Stimulated activated CD8-positive, alpha-beta memory T cell treated with anti-CD3 and anti-CD28 coated beads, Interleukin-12 subunit alpha, Interleukin-12 subunit beta, amount 100 ng/mL, for 24 hours (primary cell): Measurements from ENCODE around the gene NHERF1.

ENCODE experiments used
- DNase-seq: peaks from one replicate; pipeline ENCODE4 v3.0.0-alpha.2; 2020; ENCODE audit errors: extremely low read depth

NHERF1 gene

GRCh38 chr17:74748529-74749278 lies at the start of gene NHERF1:
Gene NHERF1 (plus strand): TSS chr17:74748628. CDS start chr17:74748847, 219 bp downstream.
- DNase-seq: peak; percentile 90

- no peak for DNase-seq
Measured at GRCh38 chr17:74699236-74699635, 49.2 kb upstream of the NHERF1 start.

GRCh38 chr17:74702116-74702871 lies 46.1 kb upstream of the NHERF1 start:
- DNase-seq: no peak

- DNase-seq: no peak
Measured at GRCh38 chr17:74703311-74703710, 45.1 kb upstream of the NHERF1 start.

GRCh38 chr17:74704544-74704943 lies 43.9 kb upstream of the NHERF1 start:
- no peak for DNase-seq

GRCh38 chr17:74711058-74711824 lies 37.2 kb upstream of the NHERF1 start:
- DNase-seq: no peak

GRCh38 chr17:74712301-74712700 lies 36.1 kb upstream of the NHERF1 start:
- no peak for DNase-seq

- DNase-seq: no peak
Measured at GRCh38 chr17:74712756-74713155, 35.7 kb upstream of the NHERF1 start, which contains the start of gene CD300LF. Gene CD300LF (minus strand): TSS chr17:74712923. CDS start chr17:74712866, 57 bp downstream.

GRCh38 chr17:74713171-74713755 lies 35.2 kb upstream of the NHERF1 start:
- DNase-seq: no peak

- DNase-seq: no peak
Measured at GRCh38 chr17:74715144-74715543, 33.3 kb upstream of the NHERF1 start.

- DNase-seq: no peak
Measured at GRCh38 chr17:74720506-74720905, 27.9 kb upstream of the NHERF1 start.

GRCh38 chr17:74722782-74723181 lies 25.6 kb upstream of the NHERF1 start:
- no peak for DNase-seq

GRCh38 chr17:74723891-74724290 lies 24.5 kb upstream of the NHERF1 start:
- DNase-seq: no peak

- DNase-seq: no peak
Measured at GRCh38 chr17:74725111-74725510, 23.3 kb upstream of the NHERF1 start.

- DNase-seq: no peak
Measured at GRCh38 chr17:74728033-74728701, 20.3 kb upstream of the NHERF1 start.

GRCh38 chr17:74728702-74729075 lies 19.7 kb upstream of the NHERF1 start:
- DNase-seq: no peak

GRCh38 chr17:74729368-74729767 lies 19.1 kb upstream of the NHERF1 start:
- DNase-seq: no peak

GRCh38 chr17:74729866-74730265 lies 18.6 kb upstream of the NHERF1 start:
- no peak for DNase-seq

- no peak for DNase-seq
Measured at GRCh38 chr17:74730491-74731346, 17.7 kb upstream of the NHERF1 start.

GRCh38 chr17:74731347-74731605 lies 17.2 kb upstream of the NHERF1 start:
- no peak for DNase-seq
